ENCODE results near the gene TSHR.

GRCh38 chr14:81178063-81178462 lies 222.6 kb downstream of the TSHR start:
- no peak for TF ChIP-seq CTCF (IDR thresholded peaks at IDR 0.05)
- TF ChIP-seq POLR2A (IDR thresholded peaks at IDR 0.05), result no peak

Measured in heart left ventricle (tissue), 13 donors.